K562 (cell line): ENCODE data around the gene KCNK7. TPM values are rescaled to one million over a fixed set of nuclear protein-coding genes. Genes with fewer than 3 reads are reported as not detected.
A peak's percentile ranks its signal among the peaks of the same experiment; 100 is the strongest.

ENCODE experiments used
- CGGBP1 ChIP-seq: fragments of 250-450 bp; sonication (Bioruptor Pico); IDR thresholded peaks from 2 replicates; pipeline ENCODE4 v1.9.0; 2021; ENCODE audit warnings: mild to moderate bottlenecking
- CHCHD3 ChIP-seq: fragments of 250-450 bp; sonication (Bioruptor Pico); IDR thresholded peaks from 2 replicates; pipeline ENCODE4 v2.1.2; 2022; ENCODE audit warnings: mild to moderate bottlenecking
- CSDE1 ChIP-seq, 2 experiments: fragments of 450-650 bp; IDR thresholded peaks; 2 replicates each; pipeline ENCODE4 v1.6.1; 2016; ENCODE audit warnings: mild to moderate bottlenecking in 1 of 2
- CTBP1 ChIP-seq: fragments of 450-650 bp; IDR thresholded peaks from 2 replicates; pipeline ENCODE4 v1.6.1; 2016; ENCODE audit warnings: borderline replicate concordance
- ESRRA ChIP-seq: fragments of 450-650 bp; IDR thresholded peaks from 2 replicates; pipeline ENCODE4 v1.6.1; 2014; ENCODE audit warnings: low read depth, mild to moderate bottlenecking, moderate library complexity, borderline replicate concordance
- ETV1 ChIP-seq: fragments of 450-650 bp; conservative IDR thresholded peaks from 2 replicates; pipeline ENCODE4 v1.6.1; 2016; ENCODE audit warnings: missing genetic modification characterization, control low read depth, low read depth, missing compliant biosample characterization
- GATAD2B ChIP-seq: fragments of 450-650 bp; IDR thresholded peaks from 2 replicates; pipeline ENCODE4 v1.6.1; 2017; ENCODE audit warnings: mild to moderate bottlenecking, borderline replicate concordance
- ILK ChIP-seq: fragments of 450-650 bp; IDR thresholded peaks from 2 replicates; pipeline ENCODE4 v1.6.1; 2016; ENCODE audit warnings: missing genetic modification characterization, low read depth, mild to moderate bottlenecking, missing compliant biosample characterization, moderate library complexity, borderline replicate concordance
- NCOR1 ChIP-seq: fragments of 450-650 bp; IDR thresholded peaks from 2 replicates; pipeline ENCODE4 v1.6.1; 2016; ENCODE audit warnings: mild to moderate bottlenecking, moderate library complexity
- PHF21A ChIP-seq: fragments of 450-650 bp; IDR thresholded peaks from 2 replicates; pipeline ENCODE4 v1.6.1; 2017; ENCODE audit warnings: low read depth, borderline replicate concordance
- PTBP1 ChIP-seq: fragments of 200-400 bp; formaldehyde crosslinking; IDR thresholded peaks from 2 replicates; pipeline ENCODE4 v1.6.1; 2017; ENCODE audit warnings: low read depth, low read length
- REST ChIP-seq, 2 experiments: fragments of 450-650 bp; formaldehyde crosslinking in 1 of 2; IDR thresholded peaks; 2 replicates each; pipeline versions ENCODE4 v1.4.0 to v1.6.1; 2014 to 2020; ENCODE audit warnings: mild to moderate bottlenecking in 2 of 2, borderline replicate concordance in 1 of 2, low read depth in 1 of 2
- SMAD4 ChIP-seq: fragments of 250-450 bp; sonication (Bioruptor Pico); conservative IDR thresholded peaks from 2 replicates; pipeline ENCODE4 v1.8.0; 2021; ENCODE audit warnings: inconsistent platforms, mild to moderate bottlenecking, moderate library complexity
- SMARCE1 ChIP-seq: fragments of 450-650 bp; IDR thresholded peaks from 2 replicates; pipeline ENCODE4 v1.7.1; 2016; ENCODE audit warnings: mild to moderate bottlenecking
- ZBTB17 ChIP-seq: fragments of 450-650 bp; formaldehyde crosslinking; IDR thresholded peaks from 2 replicates; pipeline ENCODE4 v1.4.0; 2020; ENCODE audit warnings: mild to moderate bottlenecking
- ZNF280A ChIP-seq: fragments of 450-650 bp; IDR thresholded peaks from 2 replicates; pipeline ENCODE4 v1.6.1; 2018; ENCODE audit warnings: mild to moderate bottlenecking, low read depth; ENCODE audit not compliant: partially characterized antibody
- polyA plus RNA-seq, 8 experiments: library from polyadenylated mRNA; depleted of rRNA in 4 of 8; stranded (reverse) in 5 of 8; unstranded in 3 of 8; fragments of >200 nt; fragmentation: Nextera tagmentation in 2 of 8; fragmentation: Illumina TruSeq in 1 of 8; extraction: Ambion mirVana in 2 of 8; extraction: Trizol in 1 of 8; gene quantifications; 2 replicates each; pipeline versions ENCODE4 v1.2.1 to v1.2.3, GENCODE V29; 2011 to 2014; ENCODE audit warnings: inconsistent platforms in 1 of 8, missing spikeins in 1 of 8
- total RNA-seq, 7 experiments: library from RNA; depleted of rRNA in 6 of 7; stranded (reverse); fragments of >200 nt in 6 of 7; fragmentation: Illumina TruSeq in 2 of 7; extraction: Trizol in 2 of 7; gene quantifications; 2 replicates each; pipeline versions ENCODE4 v1.2.1 to v1.2.3, GENCODE V29; 2011 to 2021; ENCODE audit warnings: low replicate concordance in 1 of 7

KCNK7 gene
- total and polyA plus RNA-seq, 9 of the 15 experiments (the other 6 are each of a cell fraction or from before 2014, with no cell fraction given) = 0.07 to 0.40 TPM; not detected in 7

GRCh38 chr11:65569973-65570918 lies 25.4 kb downstream of the KCNK7 start, which contains the start of gene ZNRD2 (continued):
- TF ChIP-seq REST (IDR thresholded peaks at IDR 0.05; ENCODE audit: borderline replicate concordance) (peak; percentile 71; the same call in 1 of the 2 replicates), REST (CRISPR knock-in tag; IDR thresholded peaks at IDR 0.05; ENCODE audit: low read depth) (no peak), ETV1 (tag) (peak; percentile 97), PHF21A (0 out of 2 replicates have a peak, but pooled peaks have one; percentile 26), SMAD4 (CRISPR knock-in tag) (0 out of 2 replicates have a peak, but pooled peaks have one; percentile 62), SMARCE1 (no peak), ZNF280A (no peak), CSDE1 (IDR thresholded peaks at IDR 0.05) (peak in 1 of 2 experiments; percentile 77; a peak in 1 of 4 replicates), NCOR1 (no peak), PTBP1 (no peak), CGGBP1 (no peak), GATAD2B (no peak), ZBTB17 (CRISPR knock-in tag) (peak; percentile 87), CTBP1 (peak; percentile 95), ILK (tag) (no peak), ESRRA (peak; percentile 64), CHCHD3 (CRISPR knock-in tag) (no peak)
